Tibial artery (tissue), 4 donors: ENCODE measurements around the gene SEMA6A.

ENCODE experiments used
- DNase-seq, 2 donors: peaks; one replicate each; pipeline ENCODE4 v3.0.0-alpha.2; 2019
- H3K27ac ChIP-seq, 2 donors: fragments of 200-600 bp; sonication (generic) in 1 of 2; 1 replicate in 1 of 2; 2 replicates in 1 of 2; pipeline ENCODE4 v1.5.1; 2018 to 2019; ENCODE audit warnings: mild to moderate bottlenecking in 1 of 2
- H3K27me3 ChIP-seq, 2 donors: fragments of 200-600 bp; sonication (generic) in 1 of 2; one replicate each; pipeline versions ENCODE4 v1.5.1 to v1.6.0; 2016 to 2019
- H3K36me3 ChIP-seq, 3 donors: fragments of 200-600 bp; sonication (generic) in 2 of 3; one replicate each; pipeline ENCODE4 v1.5.1; 2016 to 2019; ENCODE audit warnings: mild to moderate bottlenecking in 2 of 3
- H3K4me1 ChIP-seq, 4 donors: fragments of 200-600 bp; sonication (generic) in 2 of 4; 1 replicate in 3 of 4; 2 replicates in 1 of 4; pipeline ENCODE4 v1.5.1; 2016 to 2019
- H3K4me3 ChIP-seq, 2 donors: fragments of 200-600 bp; sonication (generic) in 1 of 2; 1 replicate in 1 of 2; 2 replicates in 1 of 2; pipeline ENCODE4 v1.5.1; 2018 to 2019; ENCODE audit warnings: mild to moderate bottlenecking in 2 of 2
- H3K9me3 ChIP-seq, 3 donors: fragments of 200-600 bp; sonication (generic) in 1 of 3; one replicate each; pipeline ENCODE4 v1.5.1; 2016 to 2019
- CTCF ChIP-seq, 2 experiments: fragments of 200-600 bp in 1 of 2; fragments of 450-650 bp in 1 of 2; IDR thresholded peaks; one replicate each; pipeline ENCODE4 v1.5.1; 2017 to 2019; ENCODE audit warnings: antibody characterized with exemption in 2 of 2, mild to moderate bottlenecking in 1 of 2, moderate library complexity in 1 of 2
- intact Hi-C: fragments of 100-400 bp; cut with DNase I; formaldehyde crosslinking; loops from one replicate; pipeline ENCODE4 v1.15.0; 2023; ENCODE audit warnings: low total_unique reads

SEMA6A gene

DNA sequence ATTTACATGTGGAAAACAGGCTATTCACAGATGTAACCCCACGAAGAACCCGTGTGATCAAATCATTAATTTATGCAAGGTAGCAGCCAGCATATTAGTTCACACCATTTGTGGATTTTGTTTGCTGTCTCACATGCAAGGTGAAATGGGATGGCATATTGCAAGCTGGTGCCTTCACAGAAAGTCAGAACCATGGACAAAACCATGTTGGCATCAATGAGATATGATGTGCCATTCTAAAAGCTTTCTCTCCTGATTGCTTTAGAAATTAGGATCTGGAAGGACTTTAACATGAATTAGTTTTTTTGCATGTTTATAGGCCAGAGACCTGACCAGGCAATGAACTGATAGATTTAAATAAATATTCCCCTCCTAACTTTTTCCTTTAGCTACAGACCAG lies 129.3 kb downstream of the SEMA6A start:
- no peak for TF ChIP-seq CTCF (IDR thresholded peaks at IDR 0.05)
- Histone ChIP-seq H3K36me3 (peaks cover 5 to 30% (median 16%) of the 10 kb centered on the region in 3 donors), H3K27ac (no peak overlapping the region), H3K4me3 (no peak overlapping the region), H3K27me3 (no peaks in the 10 kb centered on the region), H3K9me3 (no peaks in the 10 kb centered on the region), H3K4me1 (no peaks in the 10 kb centered on the region)
- no peak for DNase-seq
- intact Hi-C loops: no loop called here

DNA sequence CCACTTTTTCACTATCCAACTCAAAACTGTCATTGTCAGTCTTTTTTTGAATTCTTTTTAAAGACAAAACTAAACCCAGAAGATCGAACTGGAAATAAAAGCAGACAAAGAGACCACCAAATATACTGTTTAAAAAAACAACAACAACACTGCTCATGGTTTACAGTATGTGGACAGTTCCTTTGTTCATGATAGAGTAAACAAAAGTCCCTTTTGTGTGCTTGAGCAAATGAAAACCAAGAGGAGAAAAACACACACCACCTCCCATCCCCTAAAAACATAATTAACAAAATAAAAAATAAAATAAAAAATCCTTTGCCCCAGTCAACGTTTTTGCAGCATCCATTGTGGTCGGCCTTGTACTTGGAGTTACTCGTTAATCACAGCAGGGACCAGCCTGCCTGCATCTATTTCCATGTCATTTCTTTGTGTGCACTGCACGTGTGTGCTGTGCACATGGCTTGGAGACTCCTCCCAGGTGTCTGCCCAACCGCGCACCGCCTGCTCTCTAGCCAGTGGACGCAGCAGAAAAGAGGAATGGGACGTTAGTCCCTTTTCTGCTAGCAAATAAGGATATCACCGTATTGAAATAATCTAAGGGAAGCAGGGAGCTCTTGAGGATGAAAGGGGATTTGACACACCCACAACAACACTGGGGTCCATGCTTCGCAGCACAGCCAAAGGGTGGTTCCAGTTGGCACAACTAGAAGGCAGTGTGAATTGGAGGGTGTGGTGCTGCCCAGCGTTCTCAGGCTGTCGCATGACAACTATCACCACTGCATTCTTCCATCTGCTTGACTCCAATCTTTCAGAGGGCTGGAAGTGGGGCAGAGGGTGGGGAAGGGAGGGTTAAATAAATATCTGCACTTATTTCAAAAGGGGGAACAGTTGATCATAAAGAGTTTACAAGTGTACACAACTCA lies 130.0 kb downstream of the SEMA6A start:
- H3K27me3 ChIP-seq: no peaks in the 10 kb centered on the region
- no peak for TF ChIP-seq CTCF (IDR thresholded peaks at IDR 0.05)
- peaks cover 5 to 30% (median 16%) of the 10 kb centered on the region in 3 donors for H3K36me3 ChIP-seq
- DNase-seq: no peak
- H3K4me3 ChIP-seq: no peak overlapping the region
- H3K27ac ChIP-seq: no peak overlapping the region
- intact Hi-C loops: no loop called here
- no peaks in the 10 kb centered on the region for H3K9me3 ChIP-seq
- H3K4me1 ChIP-seq: no peaks in the 10 kb centered on the region

DNA sequence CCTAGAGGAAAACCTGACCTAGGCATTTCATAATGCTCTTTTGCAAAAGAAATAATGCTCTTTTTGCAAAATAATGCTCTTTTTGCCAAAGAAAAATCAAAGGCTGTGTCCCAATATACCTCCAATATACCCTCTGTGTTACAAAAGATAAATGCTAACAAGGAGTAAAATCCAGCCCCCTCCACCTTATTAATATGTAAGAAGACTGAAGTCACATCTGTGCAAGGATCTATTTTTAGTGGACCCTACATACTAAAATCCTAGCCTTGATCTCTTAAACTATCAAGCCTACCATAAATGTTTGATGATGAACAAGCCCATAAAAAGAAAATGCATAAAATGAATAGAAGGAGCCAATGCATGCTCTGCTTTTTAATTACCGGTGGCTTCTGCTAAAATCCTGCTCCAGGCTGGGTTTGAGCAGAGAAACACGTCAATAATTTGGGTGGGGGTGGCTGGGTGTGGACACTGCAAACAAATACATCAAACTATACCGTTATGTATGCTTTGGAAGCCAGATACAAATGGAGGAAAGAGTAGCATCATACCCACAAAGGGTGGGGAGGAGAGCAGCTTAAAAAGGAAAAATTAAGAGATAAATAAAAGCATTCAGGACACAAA lies 131.6 kb downstream of the SEMA6A start:
- Histone ChIP-seq H3K9me3 (no peaks in the 10 kb centered on the region), H3K4me3 (no peak overlapping the region), H3K27me3 (no peaks in the 10 kb centered on the region), H3K27ac (no peak overlapping the region), H3K36me3 (peaks cover 5 to 30% (median 16%) of the 10 kb centered on the region in 3 donors), H3K4me1 (no peaks in the 10 kb centered on the region)
- DNase-seq: no peak
- no peak for TF ChIP-seq CTCF (IDR thresholded peaks at IDR 0.05)
- intact Hi-C loops: no loop called here

- Histone ChIP-seq H3K27me3 (no peaks in the 10 kb centered on the region), H3K4me3 (no peak overlapping the region), H3K27ac (no peak overlapping the region), H3K9me3 (no peaks in the 10 kb centered on the region), H3K36me3 (peaks cover 5 to 22% (median 9%) of the 10 kb centered on the region in 3 donors), H3K4me1 (no peaks in the 10 kb centered on the region)
- no peak for DNase-seq
- intact Hi-C loops: no loop called here
- no peak for TF ChIP-seq CTCF (IDR thresholded peaks at IDR 0.05)
Measured at GRCh38 chr5:116442095-116442534, 132.5 kb downstream of the SEMA6A start.

- Histone ChIP-seq H3K27me3 (no peaks in the 10 kb centered on the region), H3K4me1 (no peaks in the 10 kb centered on the region), H3K4me3 (no peak overlapping the region), H3K9me3 (no peaks in the 10 kb centered on the region), H3K27ac (no peak overlapping the region), H3K36me3 (peaks cover under 1 to 13% (median under 1%) of the 10 kb centered on the region in 3 donors)
- no peak for TF ChIP-seq CTCF (IDR thresholded peaks at IDR 0.05)
- DNase-seq: no peak
- intact Hi-C loops: no loop called here
Measured at GRCh38 chr5:116441223-116441622, 133.4 kb downstream of the SEMA6A start.
